ENCODE results near the gene KHK.

KHK gene

GRCh38 chr2:27081984-27082772 lies 4.4 kb upstream of the KHK start:
- no peak for DNase-seq
- H3K4me1 Mint-ChIP-seq = peaks cover 61% of the 10 kb centered on the region
- H3K9me3 Mint-ChIP-seq = no peaks in the 10 kb centered on the region
- H3K27me3 Mint-ChIP-seq (ENCODE audit: low read depth, poor library complexity) = peaks cover 12% of the 10 kb centered on the region
- no peak for TF ChIP-seq CTCF (IDR thresholded peaks at IDR 0.05)
- no peaks in the 10 kb centered on the region for H3K36me3 Mint-ChIP-seq (ENCODE audit: low read depth)
- no peak overlapping the region for H3K4me3 Mint-ChIP-seq
- no peak overlapping the region for H3K27ac Mint-ChIP-seq

GRCh38 chr2:27082773-27083409 lies 3.7 kb upstream of the KHK start:
- H3K9me3 Mint-ChIP-seq = no peaks in the 10 kb centered on the region
- no peak for TF ChIP-seq CTCF (IDR thresholded peaks at IDR 0.05)
- DNase-seq = no peak
- no peak overlapping the region for H3K4me3 Mint-ChIP-seq
- H3K4me1 Mint-ChIP-seq = peaks cover 61% of the 10 kb centered on the region
- no peak overlapping the region for H3K27ac Mint-ChIP-seq
- H3K36me3 Mint-ChIP-seq (ENCODE audit: low read depth) = no peaks in the 10 kb centered on the region
- H3K27me3 Mint-ChIP-seq (ENCODE audit: low read depth, poor library complexity) = peaks cover 19% of the 10 kb centered on the region

GRCh38 chr2:27083410-27084296 lies 2.9 kb upstream of the KHK start:
- no peaks in the 10 kb centered on the region for H3K9me3 Mint-ChIP-seq
- no peak for TF ChIP-seq CTCF (IDR thresholded peaks at IDR 0.05)
- H3K27me3 Mint-ChIP-seq (ENCODE audit: low read depth, poor library complexity) = peaks cover 27% of the 10 kb centered on the region
- H3K4me1 Mint-ChIP-seq = peaks cover 53% of the 10 kb centered on the region
- DNase-seq = no peak
- H3K27ac Mint-ChIP-seq = no peak overlapping the region
- no peak overlapping the region for H3K4me3 Mint-ChIP-seq
- no peaks in the 10 kb centered on the region for H3K36me3 Mint-ChIP-seq (ENCODE audit: low read depth)

- H3K4me1 Mint-ChIP-seq = peaks cover 48% of the 10 kb centered on the region
- DNase-seq = no peak
- H3K9me3 Mint-ChIP-seq = no peaks in the 10 kb centered on the region
- H3K36me3 Mint-ChIP-seq (ENCODE audit: low read depth) = no peaks in the 10 kb centered on the region
- peaks cover 29% of the 10 kb centered on the region for H3K27me3 Mint-ChIP-seq (ENCODE audit: low read depth, poor library complexity)
- no peak overlapping the region for H3K27ac Mint-ChIP-seq
- TF ChIP-seq CTCF (IDR thresholded peaks at IDR 0.05) = no peak
- peak overlapping the region; percentile 34 for H3K4me3 Mint-ChIP-seq
Measured at GRCh38 chr2:27084297-27085061, 2.1 kb upstream of the KHK start.

- Mint-ChIP-seq H3K36me3 (ENCODE audit: low read depth) (no peaks in the 10 kb centered on the region), H3K27me3 (ENCODE audit: low read depth, poor library complexity) (peaks cover 29% of the 10 kb centered on the region), H3K4me3 (peak overlapping the region; percentile 62), H3K4me1 (peaks cover 41% of the 10 kb centered on the region), H3K27ac (no peak overlapping the region), H3K9me3 (no peaks in the 10 kb centered on the region)
- no peak for DNase-seq
- no peak for TF ChIP-seq CTCF (IDR thresholded peaks at IDR 0.05)
Measured at GRCh38 chr2:27085062-27085672, 1.4 kb upstream of the KHK start.

All from nephron progenitor cell (in vitro differentiated cells).